ENCODE data around the gene TTC5.

- TF ChIP-seq POLR2A (IDR thresholded peaks at IDR 0.05; ENCODE audit: low read depth, low read length) = no peak
- TF ChIP-seq POLR2AphosphoS5 (IDR thresholded peaks at IDR 0.05; ENCODE audit: low read depth, low read length) = no peak
Measured at GRCh38 chr14:20262642-20263128, 43.1 kb downstream of the TTC5 start.

Data from GM12892 (cell line).